ENCODE data around the gene ZFP2.
A peak's percentile ranks its signal among the peaks of the same experiment; 100 is the strongest.
"Not testable (repeated sequence)": the region's sequence is repeated elsewhere in the genome, so short reads cannot be mapped to it uniquely, and the experiment has no call there.

Gene ZFP2

DNA sequence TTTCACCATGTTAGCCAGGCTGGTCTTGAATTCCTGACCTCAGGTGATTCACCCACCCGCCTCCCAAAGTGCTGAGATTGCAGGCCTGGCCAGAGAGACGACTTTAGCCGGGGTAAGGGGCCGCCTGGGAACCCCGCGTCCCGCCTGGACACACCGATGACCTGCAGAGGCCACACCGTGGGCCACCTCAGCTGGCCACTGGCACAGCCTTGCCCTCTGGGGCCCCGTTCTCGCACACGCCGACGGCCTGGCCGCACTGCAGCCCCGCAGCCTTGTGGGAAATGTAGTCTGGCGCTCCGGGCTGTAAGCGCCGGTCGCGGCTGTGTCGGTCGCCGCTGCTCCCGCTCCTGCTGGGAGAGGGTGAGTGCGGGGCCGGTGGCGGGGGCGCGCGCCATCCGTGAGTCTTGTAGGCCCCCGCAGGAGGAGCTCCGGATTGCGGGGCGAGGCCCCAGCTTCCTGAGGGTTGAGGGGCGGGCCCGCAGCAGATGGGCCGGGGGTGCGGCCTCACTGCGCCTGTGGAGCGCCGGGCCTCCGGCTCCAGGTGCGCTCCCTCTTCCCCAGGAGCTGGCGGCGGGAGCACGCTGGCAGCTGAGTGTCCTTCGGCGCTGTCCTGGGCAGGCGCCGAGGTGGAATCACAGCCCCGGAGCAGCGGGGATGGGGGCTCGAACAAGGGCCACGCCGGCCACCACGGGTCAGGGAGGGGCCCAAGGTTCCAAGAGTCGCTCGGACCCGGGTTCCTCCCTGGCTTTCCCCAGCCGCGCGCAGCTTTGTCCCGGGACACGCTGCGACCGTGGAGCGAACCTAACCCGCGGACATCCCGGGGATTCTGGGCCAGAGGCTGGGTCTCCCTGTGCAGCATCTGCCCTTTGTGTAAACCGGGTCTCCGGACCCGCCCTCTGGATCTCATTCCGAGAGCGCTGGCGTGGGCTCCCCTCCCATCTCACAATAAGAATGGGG, at the start of gene ZFP2:
ZFP2 (plus strand) TSS at position 299 of the 957 bp plus-strand sequence. CDS start 35,401 bp downstream, outside the sequence.
- DNase-seq, result peak; percentile 33

DNA sequence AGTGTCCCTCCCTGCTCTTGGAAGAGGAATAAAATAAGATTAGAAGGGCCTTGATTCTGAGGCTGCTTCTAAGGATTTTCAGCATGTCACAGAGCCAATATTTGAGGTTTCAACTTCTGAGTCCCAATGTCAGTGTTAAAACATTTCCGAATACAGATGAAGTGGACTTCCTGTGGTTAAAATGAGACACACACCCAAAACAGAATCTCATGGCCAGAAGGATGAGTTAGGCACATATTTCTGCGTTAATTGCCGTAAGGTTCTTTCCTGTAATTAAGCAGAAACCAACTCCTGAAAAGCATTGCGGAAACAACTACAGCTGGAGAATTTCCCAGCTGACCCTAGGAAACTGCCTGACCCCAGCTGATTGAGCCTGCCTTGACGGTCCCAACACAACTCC, 46.4 kb upstream of the ZFP2 start:
- no peak for DNase-seq

DNA sequence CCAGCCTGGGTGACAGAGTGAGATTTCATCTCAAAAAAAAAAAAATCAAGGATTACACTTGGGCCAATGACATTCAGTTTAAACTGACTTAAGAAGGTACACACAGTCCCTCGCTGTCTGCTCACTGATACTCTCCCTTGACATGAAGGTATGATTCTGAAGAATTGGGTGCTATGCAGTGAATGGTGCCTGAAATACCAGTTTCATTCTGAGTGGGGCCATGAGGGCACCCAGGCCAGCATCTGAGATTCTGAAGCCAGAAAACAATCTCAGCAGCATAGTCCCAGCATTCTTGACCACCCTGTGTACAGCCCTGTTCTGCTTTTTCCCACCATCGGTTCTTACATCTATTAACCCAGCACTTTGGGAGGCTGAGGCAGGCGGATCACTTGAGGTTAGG, 43.8 kb upstream of the ZFP2 start:
- DNase-seq, result no peak

DNA sequence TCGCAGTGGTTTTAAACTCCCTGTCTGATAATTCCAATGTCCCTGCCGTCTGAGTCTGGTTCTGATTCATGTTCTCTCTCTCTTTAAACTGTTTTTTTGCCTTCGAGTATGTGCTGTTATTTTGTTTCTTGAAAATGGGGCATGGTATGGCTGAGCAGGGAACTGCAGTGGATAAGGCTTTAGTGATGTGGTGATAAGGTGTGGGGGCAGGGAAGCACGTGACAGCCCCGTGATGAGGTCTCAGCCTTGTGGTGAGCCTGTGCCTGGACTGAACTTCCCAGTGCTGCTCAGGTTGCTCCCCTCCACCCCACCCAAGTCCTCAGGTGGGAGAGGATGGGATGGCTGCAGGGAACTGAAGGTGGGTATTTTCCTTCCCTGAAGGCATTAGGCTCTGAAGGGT, 41.4 kb upstream of the ZFP2 start:
- DNase-seq, result no peak

DNA sequence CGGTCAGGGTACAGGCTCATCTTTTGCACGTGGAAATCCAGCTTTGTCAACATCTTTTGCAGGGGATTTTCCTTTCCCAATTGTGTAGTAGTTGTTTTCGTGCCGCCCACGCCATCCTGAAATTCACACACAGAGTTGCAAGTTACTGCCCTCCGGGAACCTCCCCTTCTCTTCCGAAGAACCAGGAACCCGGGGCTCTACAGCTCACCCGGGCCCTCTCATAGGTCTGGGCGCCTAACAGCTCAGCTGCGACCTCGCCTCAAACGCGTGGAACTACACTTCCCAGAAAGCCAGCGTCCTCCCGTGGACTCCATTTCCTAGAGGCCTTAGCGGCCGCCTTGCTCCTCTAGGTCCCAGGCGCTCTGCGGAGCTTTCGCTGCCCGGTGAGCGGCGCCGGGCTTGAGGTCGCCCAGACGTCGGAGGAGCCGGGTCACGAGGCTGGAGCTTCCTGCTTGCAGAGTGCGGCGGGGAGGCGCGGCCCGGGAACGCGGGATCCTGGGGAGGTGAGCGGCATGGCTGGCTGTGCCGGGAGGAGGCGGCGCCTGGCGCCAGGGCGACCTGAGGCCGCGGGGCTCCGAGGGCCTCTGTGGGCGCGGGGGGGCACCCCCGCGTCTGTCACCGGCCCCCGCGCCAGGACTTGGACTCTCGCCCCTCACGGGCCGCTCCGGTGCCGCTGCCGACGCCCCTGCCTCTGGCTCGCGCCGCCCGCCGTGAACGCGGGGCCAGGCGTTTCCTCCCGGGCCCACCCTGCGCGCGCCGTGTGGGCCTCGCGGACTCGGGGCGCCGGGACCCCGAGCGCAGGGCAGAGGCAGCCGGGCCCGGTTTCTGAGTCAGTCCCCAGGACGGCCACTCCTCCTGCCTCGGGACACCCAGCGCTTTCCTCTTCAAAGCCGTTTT, 35.8 kb upstream of the ZFP2 start, which contains the start of gene ZNF354B:
ZNF354B (plus strand) TSS at position 329 of the 897 bp plus-strand sequence. CDS start 1,095 bp downstream, outside the sequence.
- DNase-seq, result peak; percentile 51

DNA sequence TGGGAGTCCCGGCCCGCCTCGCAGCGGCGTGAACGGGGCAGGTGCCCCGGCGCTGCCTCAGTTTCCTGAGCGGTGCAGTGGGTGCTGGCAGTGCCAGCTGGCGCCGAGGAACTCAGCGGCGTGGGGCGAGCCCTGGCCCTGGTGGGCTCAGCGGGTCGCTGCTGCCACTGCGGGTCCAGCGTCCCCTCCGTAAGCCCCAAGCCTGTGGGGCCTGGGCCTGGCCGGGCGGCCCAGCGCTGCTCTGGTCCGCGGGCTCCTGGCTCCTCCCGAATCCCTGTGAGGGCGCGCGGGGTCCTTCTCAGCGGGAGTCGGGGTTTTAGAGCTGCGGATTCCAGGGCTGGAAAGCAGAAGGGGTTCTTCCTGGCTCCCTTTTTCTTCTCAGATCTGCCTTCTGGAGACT, 35.1 kb upstream of the ZFP2 start:
- DNase-seq, result not testable (repeated sequence)

DNA sequence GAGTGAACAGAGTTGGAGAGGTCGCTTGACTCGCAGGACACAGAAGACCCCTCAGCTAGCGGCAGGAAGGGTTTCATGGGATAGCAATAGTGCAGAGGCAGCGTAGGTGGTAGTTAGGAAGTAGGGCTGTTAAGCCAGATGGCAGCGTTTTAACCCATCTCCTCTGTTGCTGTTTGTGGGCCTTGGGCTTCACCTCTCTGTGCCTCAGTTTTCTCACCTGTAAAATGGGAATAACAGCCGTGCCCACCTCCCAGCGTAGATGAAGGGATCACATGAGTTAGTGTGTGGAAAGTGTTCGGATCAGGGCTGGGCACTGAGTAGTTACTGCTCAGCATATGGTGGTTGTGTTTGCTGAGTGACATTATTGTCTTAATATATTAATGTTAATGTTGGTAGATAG, 34.1 kb upstream of the ZFP2 start:
- DNase-seq, result no peak

DNA sequence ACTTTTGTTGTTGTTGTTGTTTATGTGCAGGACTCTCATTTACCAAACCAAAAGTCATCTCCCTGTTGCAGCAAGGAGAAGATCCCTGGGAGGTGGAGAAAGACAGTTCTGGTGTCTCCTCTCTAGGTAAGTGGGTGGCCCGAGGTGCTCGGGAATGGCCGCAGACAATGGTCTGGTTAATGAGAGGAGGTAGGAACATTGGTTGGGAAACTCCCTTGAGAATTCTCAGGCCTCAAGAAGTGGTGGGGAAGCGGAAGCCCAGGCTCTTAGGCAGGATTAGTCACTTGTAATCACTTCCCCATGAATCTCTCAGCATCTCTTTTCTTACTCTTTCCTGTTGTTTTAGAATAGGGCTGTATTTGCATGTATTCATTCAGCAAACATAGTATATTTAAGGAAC, 28.8 kb upstream of the ZFP2 start:
- DNase-seq, result no peak

DNA sequence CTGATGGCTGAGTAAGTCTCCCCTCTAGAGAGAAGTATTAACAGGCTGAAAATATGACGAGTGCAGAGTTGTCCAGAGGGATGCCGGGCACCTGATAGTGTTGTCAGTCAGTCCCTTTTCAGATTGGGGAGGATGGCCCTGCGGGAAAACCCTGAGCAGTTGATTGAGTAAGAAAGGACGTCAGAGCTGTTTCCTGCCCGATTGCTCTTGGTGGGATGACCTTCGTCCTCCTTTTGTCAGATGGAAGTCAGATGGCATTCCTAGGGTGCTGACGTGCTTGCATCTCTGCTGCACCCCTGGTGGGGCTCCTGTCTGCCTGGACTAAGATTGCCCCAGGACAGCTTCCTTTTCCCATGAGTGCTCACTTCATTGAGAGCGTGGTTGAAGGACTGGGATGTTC, 26.1 kb upstream of the ZFP2 start:
- no peak for DNase-seq

DNA sequence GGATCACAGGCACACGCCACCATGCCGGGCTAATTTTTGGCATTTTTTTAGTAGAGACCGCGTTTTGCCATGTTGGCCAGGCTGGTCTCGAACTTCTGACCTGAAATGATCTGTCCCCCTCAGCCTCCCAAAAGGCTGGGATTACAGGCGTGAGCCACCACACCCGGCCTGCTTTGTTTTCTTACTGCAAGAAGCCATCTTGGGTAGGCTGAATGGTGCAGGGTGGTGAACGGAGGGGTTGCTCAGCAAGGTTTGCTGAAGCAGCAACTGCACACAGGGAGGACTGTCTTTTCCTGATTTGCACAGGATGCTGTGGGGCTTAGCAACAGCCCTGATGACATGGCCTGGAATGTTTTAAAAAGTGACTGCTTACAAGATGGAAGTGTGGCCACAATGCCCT, 25.3 kb upstream of the ZFP2 start:
- DNase-seq, result no peak

DNA sequence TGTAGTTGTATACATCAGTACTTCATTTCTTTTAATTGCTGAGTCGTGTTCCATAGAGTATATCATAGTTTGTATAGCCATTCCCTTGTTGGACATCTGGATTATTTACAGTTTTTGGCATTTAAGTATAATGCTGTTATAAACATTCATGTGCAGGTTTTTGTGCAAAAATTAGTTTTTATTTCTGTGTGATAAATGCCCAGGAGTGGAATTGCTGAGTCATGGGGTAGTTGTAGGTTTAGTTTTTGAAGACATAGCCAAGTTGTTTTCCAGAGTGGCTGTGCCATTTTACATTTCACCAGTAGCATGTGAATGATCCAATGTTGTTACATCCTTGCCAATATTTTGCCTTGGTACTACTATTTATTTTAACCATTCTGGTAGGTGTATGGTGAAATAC, 23.4 kb upstream of the ZFP2 start:
- no peak for DNase-seq

DNA sequence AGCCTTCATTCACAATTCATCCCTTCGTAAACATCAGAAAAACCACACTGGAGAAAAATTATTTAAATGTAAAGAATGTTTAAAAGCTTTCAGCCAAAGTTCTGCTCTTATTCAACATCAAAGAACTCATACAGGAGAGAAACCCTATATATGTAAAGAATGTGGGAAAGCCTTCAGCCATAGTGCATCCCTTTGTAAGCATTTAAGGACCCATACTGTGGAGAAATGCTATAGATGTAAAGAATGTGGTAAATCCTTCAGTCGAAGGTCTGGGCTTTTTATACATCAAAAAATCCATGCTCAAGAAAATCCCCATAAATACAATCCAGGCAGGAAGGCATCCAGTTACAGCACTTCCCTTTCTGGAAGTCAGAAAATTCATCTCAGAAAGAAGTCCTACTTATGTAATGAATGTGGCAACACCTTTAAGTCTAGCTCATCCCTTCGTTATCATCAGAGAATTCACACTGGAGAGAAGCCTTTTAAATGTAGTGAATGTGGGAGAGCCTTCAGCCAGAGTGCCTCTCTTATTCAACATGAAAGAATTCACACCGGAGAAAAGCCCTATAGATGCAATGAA, 12.5 kb upstream of the ZFP2 start:
- DNase-seq, result not testable (repeated sequence)

DNA sequence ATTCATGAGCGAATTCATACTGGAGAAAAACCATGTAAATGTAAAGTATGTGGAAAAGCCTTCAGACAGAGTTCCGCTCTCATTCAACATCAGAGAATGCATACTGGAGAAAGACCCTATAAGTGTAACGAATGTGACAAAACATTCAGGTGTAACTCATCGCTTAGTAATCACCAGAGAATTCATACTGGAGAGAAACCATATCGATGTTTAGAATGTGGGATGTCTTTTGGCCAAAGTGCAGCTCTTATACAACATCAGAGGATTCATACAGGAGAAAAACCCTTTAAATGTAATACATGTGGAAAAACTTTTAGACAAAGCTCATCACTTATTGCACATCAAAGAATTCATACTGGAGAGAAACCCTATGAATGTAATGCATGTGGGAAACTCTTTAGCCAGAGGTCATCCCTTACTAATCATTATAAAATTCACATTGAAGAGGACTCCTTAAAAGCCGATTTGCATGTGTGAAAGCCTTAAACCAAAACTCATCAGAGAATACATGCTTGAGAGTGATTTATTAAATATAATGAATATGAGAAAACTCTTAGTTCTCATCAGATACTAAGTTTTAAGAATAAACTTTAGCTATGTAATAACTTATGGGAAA, 11.8 kb upstream of the ZFP2 start:
- no peak for DNase-seq

DNA sequence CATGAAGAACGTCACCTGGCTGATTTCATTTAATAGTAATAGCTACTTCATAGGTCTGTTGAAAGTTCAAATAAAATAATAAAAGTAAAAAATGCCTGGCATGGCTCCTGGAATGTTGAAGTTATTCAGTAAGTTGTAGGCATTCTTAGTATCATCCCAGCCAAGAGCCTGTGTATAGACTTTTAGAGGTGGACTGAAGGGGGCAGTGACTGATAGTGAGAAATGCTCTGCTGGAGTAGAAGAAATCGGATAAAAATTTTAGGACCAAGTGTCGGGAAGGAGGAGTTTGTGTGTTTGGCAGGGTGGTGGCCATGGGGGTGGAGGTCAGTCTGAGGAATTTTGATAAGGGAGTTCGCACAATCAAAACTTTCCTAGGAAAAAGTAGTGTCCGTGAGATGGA, 3.6 kb downstream of the ZFP2 start:
- DNase-seq, result no peak

DNA sequence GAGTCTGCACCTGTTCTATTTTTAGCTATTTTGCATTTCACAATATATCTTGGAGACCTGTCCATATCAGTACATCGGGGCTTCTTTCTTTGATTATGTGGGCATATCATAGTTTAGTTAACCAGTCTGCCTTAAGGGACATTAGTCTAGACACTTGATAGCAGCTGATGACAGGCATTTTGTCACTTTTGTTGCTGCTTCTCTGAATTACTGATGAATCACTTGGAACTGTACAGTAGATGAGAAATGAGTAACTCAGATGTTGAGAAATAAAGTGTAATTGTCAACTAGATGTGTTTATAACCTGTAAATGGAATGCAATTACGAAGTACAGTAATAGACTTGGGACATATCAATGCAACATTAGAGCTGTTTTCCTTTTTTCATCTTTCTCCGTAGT, 7.1 kb downstream of the ZFP2 start:
- no peak for DNase-seq

DNA sequence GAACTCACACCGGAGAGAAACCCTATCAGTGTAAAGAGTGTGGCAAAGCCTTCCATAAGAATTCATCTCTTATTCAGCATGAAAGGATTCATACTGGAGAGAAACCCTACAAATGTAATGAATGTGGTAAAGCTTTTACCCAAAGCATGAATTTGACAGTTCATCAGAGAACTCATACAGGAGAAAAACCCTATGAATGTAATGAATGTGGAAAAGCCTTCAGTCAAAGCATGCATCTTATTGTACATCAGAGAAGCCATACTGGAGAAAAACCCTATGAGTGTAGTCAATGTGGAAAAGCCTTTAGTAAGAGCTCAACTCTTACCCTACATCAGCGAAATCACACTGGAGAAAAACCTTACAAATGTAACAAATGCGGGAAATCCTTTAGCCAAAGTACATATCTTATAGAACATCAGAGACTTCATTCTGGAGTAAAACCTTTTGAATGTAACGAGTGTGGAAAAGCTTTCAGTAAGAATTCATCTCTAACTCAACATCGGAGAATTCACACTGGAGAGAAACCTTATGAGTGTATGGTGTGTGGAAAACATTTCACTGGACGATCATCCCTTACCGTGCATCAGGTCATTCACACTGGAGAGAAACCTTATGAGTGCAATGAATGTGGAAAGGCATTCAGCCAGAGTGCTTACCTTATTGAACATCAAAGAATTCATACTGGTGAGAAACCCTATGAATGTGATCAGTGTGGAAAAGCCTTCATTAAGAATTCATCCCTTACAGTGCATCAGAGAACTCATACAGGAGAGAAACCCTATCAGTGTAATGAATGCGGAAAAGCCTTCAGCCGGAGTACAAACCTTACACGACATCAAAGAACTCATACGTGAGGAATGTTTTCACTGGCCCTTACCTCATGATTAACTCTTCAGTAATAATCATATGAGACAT, 36.4 kb downstream of the ZFP2 start:
- DNase-seq, result no peak

DNA sequence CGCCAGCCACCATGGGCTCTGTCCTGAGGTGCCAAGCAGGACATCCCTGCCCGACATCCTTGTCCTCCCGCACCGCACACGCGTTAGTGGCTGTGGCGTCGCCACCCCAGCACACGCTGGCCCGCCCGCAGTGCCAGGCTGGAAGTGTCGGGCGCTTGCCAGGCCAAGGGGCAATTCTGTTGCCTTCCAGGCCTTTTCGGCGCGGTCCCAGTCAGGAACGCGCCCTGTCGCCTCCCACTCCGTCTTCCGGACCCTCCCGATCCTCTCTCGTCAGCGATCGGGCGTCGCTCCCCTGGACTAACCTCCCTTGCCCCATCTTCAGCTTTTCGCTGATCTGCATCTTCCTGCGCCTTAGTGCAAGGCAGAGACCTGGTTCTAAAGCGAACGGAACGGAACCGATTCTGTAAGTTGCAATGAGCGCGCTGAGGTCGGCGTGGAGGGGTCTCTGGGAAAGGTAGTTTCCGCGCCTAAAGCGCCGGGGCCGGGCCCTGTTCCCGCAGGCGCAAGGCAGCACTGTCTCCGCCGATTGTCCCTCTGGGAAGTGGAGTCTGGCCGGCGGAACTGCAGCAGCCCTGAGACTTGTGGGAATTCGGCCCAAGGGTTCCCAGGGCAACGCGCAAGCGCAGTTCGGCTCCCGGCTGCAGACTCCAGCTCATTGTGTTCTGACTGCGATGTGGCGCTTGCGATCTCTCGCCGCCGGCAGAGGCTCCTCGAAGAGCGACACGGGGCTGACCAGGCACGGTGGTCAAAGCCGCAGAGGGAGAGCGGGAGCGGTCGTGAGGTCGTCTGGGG, 45.1 kb downstream of the ZFP2 start, which contains the start of gene ZNF454:
ZNF454 (plus strand) TSS at position 630 of the 792 bp plus-strand sequence. CDS start 1,594 bp downstream, outside the sequence.
- no peak for DNase-seq

DNA sequence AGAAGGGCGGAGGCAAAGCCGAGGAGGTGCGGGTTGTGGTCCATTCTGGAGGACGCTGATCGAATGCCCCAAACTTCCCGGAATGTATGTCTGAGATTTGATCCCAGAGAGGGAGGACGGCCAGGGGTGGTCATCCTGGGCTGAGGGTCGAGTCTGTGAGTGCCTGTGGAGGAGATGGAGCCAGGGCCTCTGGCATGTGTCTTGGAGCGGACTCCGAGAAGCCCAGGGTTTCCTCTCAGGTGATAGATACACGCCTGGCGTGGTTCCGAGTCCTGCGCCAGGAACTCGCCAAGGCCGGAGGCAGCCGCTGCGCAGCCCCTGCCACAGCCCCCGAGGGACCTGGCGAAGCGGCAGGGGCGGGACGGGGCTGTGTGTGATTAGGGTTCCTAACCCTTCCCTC, 45.6 kb downstream of the ZFP2 start:
- no peak for DNase-seq

DNA sequence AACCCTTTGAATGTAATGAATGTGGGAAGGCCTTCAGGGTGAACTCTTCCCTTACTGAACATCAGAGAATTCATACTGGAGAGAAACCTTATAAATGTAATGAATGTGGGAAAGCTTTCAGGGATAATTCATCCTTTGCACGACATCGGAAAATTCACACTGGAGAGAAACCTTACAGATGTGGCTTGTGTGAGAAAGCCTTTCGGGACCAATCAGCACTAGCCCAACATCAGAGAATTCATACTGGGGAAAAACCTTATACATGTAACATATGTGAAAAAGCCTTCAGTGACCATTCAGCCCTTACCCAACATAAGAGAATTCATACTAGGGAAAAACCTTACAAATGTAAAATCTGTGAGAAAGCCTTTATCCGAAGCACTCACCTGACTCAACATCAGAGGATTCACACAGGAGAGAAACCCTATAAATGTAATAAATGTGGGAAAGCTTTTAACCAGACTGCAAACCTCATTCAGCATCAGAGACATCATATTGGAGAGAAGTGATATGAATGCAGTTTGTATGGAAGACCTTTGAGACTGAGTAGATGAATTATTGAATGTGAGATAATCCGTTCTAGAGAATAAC, 69.8 kb downstream of the ZFP2 start:
- no peak for DNase-seq

DNA sequence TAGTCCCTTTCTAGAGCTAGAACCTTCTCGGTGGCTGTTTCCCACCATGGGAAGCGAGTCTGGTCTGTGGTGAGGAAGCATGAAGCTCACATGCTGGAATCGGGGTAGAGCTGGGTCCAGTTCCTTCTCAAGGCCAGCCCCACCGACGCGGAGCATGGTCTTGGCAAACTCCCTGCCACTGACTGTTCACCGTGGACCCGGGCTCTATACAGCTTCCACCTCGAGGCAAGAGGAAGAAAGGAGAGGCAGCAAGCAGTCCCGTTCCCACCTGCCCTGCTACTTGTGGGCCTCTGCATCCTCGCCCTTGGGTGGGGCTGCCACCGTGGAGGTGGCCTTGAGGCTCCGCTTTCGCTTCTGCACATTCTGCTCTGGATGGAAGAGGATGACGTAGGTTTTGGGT, 85.7 kb downstream of the ZFP2 start:
- no peak for DNase-seq

Measured in DMS79 treated with DMSO at 0.1 percent for 48 hours (cell line).